Neural cell (in vitro differentiated cells): ENCODE results near the gene SLC43A3.

Experiments
- CTCF ChIP-seq: fragments of 450-650 bp; IDR thresholded peaks from 2 replicates; pipeline ENCODE4 v1.5.1; 2014; ENCODE audit warnings: antibody characterized with exemption, mild to moderate bottlenecking, moderate library complexity; ENCODE audit not compliant: poor library complexity, severe bottlenecking
- EZH2 ChIP-seq: fragments of 200-600, 300-800 bp; shearing (Covaris generic), sonication (generic); IDR thresholded peaks from 2 replicates; pipeline ENCODE4 v1.6.1; 2014; ENCODE audit warnings: antibody characterized with exemption, low read length, borderline replicate concordance, mild to moderate bottlenecking; ENCODE audit not compliant: insufficient read depth, poor library complexity, severe bottlenecking
- POLR2AphosphoS5 ChIP-seq: IDR thresholded peaks from 2 replicates; pipeline ENCODE4 v1.6.1; 2012

- no peak for TF ChIP-seq CTCF
- no peak for TF ChIP-seq EZH2
- no peak for TF ChIP-seq POLR2AphosphoS5
Observed at GRCh38 chr11:57368106-57368844, 58.6 kb downstream of the SLC43A3 start.
